ENCODE measurements around the gene LGMN.
"Not testable (repeated sequence)": the region's sequence is repeated elsewhere in the genome, so short reads cannot be mapped to it uniquely, and the experiment has no call there.

Gene LGMN
- total RNA-seq = 4.7 to 8.1 (median 7.9) reads per million in 3 experiments

- peak; percentile 77 for DNase-seq
These were observed at the start of gene LGMN for GRCh38 chr14:92748259-92749016. Gene LGMN, minus strand, starts transcription at chr14:92748627. Its CDS starts 15,841 bp downstream, at chr14:92732786.

GRCh38 chr14:92794961-92795360 lies 46.5 kb upstream of the LGMN start:
- DNase-seq = no peak

- DNase-seq = no peak
These were observed 46.1 kb upstream of the LGMN start for GRCh38 chr14:92794547-92794941.

- DNase-seq = peak; percentile 99
These were observed 45.5 kb upstream of the LGMN start, which contains the start of gene GOLGA5 for GRCh38 chr14:92793709-92794546. Gene GOLGA5, plus strand, starts transcription at chr14:92794305. Its CDS starts 3,133 bp downstream, at chr14:92797438.

- no peak for DNase-seq
These were observed 44.5 kb upstream of the LGMN start for GRCh38 chr14:92792885-92793284.

GRCh38 chr14:92789457-92790089 lies 41.1 kb upstream of the LGMN start:
- DNase-seq = no peak

- no peak for DNase-seq
These were observed 39.1 kb upstream of the LGMN start for GRCh38 chr14:92787554-92787953.

- no peak for DNase-seq
These were observed 38.0 kb upstream of the LGMN start for GRCh38 chr14:92786427-92786756.

GRCh38 chr14:92785667-92786426 lies 37.4 kb upstream of the LGMN start:
- no peak for DNase-seq

GRCh38 chr14:92783813-92784431 lies 35.5 kb upstream of the LGMN start:
- peak; percentile 42 for DNase-seq

- DNase-seq = no peak
These were observed 32.9 kb upstream of the LGMN start for GRCh38 chr14:92781350-92781749.

- DNase-seq = no peak
These were observed 32.2 kb upstream of the LGMN start for GRCh38 chr14:92780444-92781232.

GRCh38 chr14:92778868-92779565 lies 30.6 kb upstream of the LGMN start:
- DNase-seq = not testable (repeated sequence)

- DNase-seq = not testable (repeated sequence)
These were observed 26.9 kb upstream of the LGMN start for GRCh38 chr14:92775292-92775691.

GRCh38 chr14:92774572-92774971 lies 26.1 kb upstream of the LGMN start:
- no peak for DNase-seq

- DNase-seq = no peak
These were observed 22.1 kb upstream of the LGMN start for GRCh38 chr14:92770484-92770883.

GRCh38 chr14:92768795-92769194 lies 20.4 kb upstream of the LGMN start:
- DNase-seq = no peak

- peak; percentile 16 for DNase-seq
These were observed 19.8 kb upstream of the LGMN start for GRCh38 chr14:92768236-92768635.

- DNase-seq = not testable (repeated sequence)
These were observed 15.5 kb upstream of the LGMN start for GRCh38 chr14:92763666-92764631.

- DNase-seq = no peak
These were observed 12.0 kb upstream of the LGMN start for GRCh38 chr14:92760524-92760805.

Data from central memory CD4-positive, alpha-beta T cell (primary cell).